ENCODE results near the gene YIPF7.

The YIPF7 gene
- long read RNA-seq, result 0 reads

DNA sequence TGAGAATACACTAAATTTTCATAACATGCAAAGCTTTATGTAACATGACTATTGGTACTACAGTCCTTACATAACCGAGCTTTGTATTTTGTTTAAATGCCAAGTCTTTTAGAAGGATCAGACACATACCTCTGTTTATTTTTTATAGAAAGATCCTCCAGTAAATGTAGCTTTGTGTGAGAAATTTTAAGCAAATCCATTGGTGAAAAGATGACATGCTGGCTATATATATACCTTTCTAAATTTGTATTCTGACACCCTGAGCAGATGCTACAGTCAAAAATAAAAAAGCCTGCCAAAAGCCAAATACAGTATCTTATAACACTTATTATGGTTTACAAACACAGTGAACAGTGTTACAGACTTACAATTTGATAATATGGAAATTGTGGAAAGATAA lies at the start of gene YIPF7:
Gene YIPF7 (minus strand): TSS at position 201 of the 400 bp plus-strand sequence. CDS start 1,525 bp downstream, outside the sequence.
- TF ChIP-seq, protein P1, sequence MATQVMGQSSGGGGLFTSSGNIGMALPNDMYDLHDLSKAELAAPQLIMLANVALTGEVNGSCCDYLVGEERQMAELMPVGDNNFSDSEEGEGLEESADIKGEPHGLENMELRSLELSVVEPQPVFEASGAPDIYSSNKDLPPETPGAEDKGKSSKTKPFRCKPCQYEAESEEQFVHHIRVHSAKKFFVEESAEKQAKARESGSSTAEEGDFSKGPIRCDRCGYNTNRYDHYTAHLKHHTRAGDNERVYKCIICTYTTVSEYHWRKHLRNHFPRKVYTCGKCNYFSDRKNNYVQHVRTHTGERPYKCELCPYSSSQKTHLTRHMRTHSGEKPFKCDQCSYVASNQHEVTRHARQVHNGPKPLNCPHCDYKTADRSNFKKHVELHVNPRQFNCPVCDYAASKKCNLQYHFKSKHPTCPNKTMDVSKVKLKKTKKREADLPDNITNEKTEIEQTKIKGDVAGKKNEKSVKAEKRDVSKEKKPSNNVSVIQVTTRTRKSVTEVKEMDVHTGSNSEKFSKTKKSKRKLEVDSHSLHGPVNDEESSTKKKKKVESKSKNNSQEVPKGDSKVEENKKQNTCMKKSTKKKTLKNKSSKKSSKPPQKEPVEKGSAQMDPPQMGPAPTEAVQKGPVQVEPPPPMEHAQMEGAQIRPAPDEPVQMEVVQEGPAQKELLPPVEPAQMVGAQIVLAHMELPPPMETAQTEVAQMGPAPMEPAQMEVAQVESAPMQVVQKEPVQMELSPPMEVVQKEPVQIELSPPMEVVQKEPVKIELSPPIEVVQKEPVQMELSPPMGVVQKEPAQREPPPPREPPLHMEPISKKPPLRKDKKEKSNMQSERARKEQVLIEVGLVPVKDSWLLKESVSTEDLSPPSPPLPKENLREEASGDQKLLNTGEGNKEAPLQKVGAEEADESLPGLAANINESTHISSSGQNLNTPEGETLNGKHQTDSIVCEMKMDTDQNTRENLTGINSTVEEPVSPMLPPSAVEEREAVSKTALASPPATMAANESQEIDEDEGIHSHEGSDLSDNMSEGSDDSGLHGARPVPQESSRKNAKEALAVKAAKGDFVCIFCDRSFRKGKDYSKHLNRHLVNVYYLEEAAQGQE (IDR thresholded peaks at IDR 0.05; ENCODE audit: insufficient replicate concordance, low read depth), result no peak
- TF ChIP-seq SPI1 (IDR thresholded peaks at IDR 0.05; ENCODE audit: borderline replicate concordance, low read depth) (no peak), GABPA (IDR thresholded peaks at IDR 0.05; ENCODE audit: low read depth) (no peak), POLR2AphosphoS5 (IDR thresholded peaks at IDR 0.05; ENCODE audit: low read depth) (no peak)
- TF ChIP-seq, protein P2, sequence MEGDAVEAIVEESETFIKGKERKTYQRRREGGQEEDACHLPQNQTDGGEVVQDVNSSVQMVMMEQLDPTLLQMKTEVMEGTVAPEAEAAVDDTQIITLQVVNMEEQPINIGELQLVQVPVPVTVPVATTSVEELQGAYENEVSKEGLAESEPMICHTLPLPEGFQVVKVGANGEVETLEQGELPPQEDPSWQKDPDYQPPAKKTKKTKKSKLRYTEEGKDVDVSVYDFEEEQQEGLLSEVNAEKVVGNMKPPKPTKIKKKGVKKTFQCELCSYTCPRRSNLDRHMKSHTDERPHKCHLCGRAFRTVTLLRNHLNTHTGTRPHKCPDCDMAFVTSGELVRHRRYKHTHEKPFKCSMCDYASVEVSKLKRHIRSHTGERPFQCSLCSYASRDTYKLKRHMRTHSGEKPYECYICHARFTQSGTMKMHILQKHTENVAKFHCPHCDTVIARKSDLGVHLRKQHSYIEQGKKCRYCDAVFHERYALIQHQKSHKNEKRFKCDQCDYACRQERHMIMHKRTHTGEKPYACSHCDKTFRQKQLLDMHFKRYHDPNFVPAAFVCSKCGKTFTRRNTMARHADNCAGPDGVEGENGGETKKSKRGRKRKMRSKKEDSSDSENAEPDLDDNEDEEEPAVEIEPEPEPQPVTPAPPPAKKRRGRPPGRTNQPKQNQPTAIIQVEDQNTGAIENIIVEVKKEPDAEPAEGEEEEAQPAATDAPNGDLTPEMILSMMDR (IDR thresholded peaks at IDR 0.05; ENCODE audit: insufficient read depth, low read length), result no peak
- no peak for DNase-seq (ENCODE audit: low read depth in 1 of 2, low spot score in 1 of 2)
- Histone ChIP-seq H3K27ac (replicated peaks) (no peak within 1 kb of the TSS), H3K4me3 (replicated peaks; ENCODE audit: insufficient read depth, low read length) (no peak within 1 kb of the TSS), H3K27me3 (ENCODE audit: insufficient read depth, poor library complexity, severe bottlenecking) (no peaks in the 10 kb centered on the region)

DNA sequence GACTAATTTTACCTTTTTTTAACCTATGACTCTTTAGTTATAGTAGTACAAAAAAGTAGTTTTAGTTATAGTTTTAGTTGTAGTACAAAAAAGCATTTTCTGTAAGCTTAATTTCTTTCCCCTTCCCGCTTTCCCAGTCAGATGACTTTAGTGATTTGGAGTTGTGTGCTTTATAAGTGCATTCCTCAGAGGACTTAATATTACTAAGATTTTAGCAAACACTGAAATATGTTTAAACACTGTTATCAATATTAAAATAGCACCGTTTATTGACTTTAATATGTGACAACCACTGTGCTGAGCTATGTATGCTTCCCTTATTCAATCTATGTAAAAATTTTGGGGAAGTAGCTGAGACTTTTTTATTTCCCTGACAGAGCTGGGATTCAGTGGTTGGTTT lies 49.6 kb upstream of the YIPF7 start:
- Histone ChIP-seq H3K27ac (replicated peaks) (no peak overlapping the region), H3K27me3 (ENCODE audit: insufficient read depth, poor library complexity, severe bottlenecking) (no peaks in the 10 kb centered on the region), H3K4me3 (replicated peaks; ENCODE audit: insufficient read depth, low read length) (no peak overlapping the region)
- no peak for TF ChIP-seq POLR2AphosphoS5 (IDR thresholded peaks at IDR 0.05; ENCODE audit: low read depth)
- no peak for DNase-seq (ENCODE audit: low read depth in 1 of 2, low spot score in 1 of 2)

DNA sequence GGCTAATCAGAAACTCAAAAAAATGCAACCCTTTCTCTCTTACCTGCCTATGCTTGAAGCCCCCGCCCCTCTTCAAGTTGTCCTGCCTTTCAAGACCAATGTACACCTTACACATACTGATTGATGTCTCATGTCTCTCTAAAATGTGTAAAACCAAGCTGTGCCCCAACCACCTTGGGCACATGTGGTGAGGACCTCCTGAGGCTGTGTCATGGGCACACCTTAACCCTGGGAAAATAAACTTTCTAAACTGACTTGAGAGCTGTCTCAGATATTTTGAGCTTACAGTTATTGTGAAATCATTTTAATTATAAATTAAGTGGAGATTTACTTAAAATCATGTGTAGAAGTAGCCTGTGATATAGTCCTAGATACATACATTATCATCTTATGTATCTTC lies 49.0 kb upstream of the YIPF7 start:
- Histone ChIP-seq H3K27ac (replicated peaks) (no peak overlapping the region), H3K4me3 (replicated peaks; ENCODE audit: insufficient read depth, low read length) (no peak overlapping the region), H3K27me3 (ENCODE audit: insufficient read depth, poor library complexity, severe bottlenecking) (no peaks in the 10 kb centered on the region)
- DNase-seq (ENCODE audit: low read depth in 1 of 2, low spot score in 1 of 2), result no peak
- TF ChIP-seq SPI1 (IDR thresholded peaks at IDR 0.05; ENCODE audit: borderline replicate concordance, low read depth) (no peak), GABPA (IDR thresholded peaks at IDR 0.05; ENCODE audit: low read depth) (no peak), POLR2AphosphoS5 (IDR thresholded peaks at IDR 0.05; ENCODE audit: low read depth) (no peak)
- TF ChIP-seq, protein P2 (IDR thresholded peaks at IDR 0.05; ENCODE audit: insufficient read depth, low read length), result no peak
- TF ChIP-seq, protein P1 (IDR thresholded peaks at IDR 0.05; ENCODE audit: insufficient replicate concordance, low read depth), result no peak

DNA sequence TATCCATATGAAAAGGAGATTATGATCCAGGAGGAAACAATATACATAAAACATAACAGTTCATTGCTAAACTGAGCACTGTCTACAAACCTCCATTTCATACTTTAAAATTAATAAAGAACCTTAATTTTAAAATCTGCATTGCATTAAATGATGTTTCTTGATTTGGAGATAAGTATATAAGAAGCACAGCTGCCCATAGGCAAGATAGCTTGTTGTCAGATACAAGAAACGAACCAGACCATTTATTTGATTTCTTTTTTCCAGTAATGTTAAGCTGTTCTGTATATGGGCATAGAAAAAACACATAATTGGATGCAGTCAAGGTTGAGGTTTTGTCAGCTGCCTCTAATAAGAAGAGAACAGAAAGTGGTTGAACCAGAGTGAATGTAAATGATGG lies 33.2 kb upstream of the YIPF7 start:
- no peak for DNase-seq (ENCODE audit: low read depth in 1 of 2, low spot score in 1 of 2)
- no peaks in the 10 kb centered on the region for H3K27me3 ChIP-seq (ENCODE audit: insufficient read depth, poor library complexity, severe bottlenecking)
- no peak overlapping the region for H3K4me3 ChIP-seq (replicated peaks; ENCODE audit: insufficient read depth, low read length)
- TF ChIP-seq GABPA (IDR thresholded peaks at IDR 0.05; ENCODE audit: low read depth) (no peak), SPI1 (IDR thresholded peaks at IDR 0.05; ENCODE audit: borderline replicate concordance, low read depth) (no peak), POLR2AphosphoS5 (IDR thresholded peaks at IDR 0.05; ENCODE audit: low read depth) (no peak)
- TF ChIP-seq, protein P2 (IDR thresholded peaks at IDR 0.05; ENCODE audit: insufficient read depth, low read length), result no peak
- TF ChIP-seq, protein P1 (IDR thresholded peaks at IDR 0.05; ENCODE audit: insufficient replicate concordance, low read depth), result no peak
- H3K27ac ChIP-seq (replicated peaks), result no peak overlapping the region

Data from HL-60 (cell line).